Stimulated activated CD8-positive, alpha-beta memory T cell treated with anti-CD3 and anti-CD28 coated beads, Interleukin-15, amount 100 ng/mL, for 24 hours (primary cell): Measurements from ENCODE around the gene ADCY2.

Source experiments
- DNase-seq: peaks from one replicate; pipeline ENCODE4 v3.0.0-alpha.2; 2020; ENCODE audit warnings: low read depth

Gene ADCY2

DNA sequence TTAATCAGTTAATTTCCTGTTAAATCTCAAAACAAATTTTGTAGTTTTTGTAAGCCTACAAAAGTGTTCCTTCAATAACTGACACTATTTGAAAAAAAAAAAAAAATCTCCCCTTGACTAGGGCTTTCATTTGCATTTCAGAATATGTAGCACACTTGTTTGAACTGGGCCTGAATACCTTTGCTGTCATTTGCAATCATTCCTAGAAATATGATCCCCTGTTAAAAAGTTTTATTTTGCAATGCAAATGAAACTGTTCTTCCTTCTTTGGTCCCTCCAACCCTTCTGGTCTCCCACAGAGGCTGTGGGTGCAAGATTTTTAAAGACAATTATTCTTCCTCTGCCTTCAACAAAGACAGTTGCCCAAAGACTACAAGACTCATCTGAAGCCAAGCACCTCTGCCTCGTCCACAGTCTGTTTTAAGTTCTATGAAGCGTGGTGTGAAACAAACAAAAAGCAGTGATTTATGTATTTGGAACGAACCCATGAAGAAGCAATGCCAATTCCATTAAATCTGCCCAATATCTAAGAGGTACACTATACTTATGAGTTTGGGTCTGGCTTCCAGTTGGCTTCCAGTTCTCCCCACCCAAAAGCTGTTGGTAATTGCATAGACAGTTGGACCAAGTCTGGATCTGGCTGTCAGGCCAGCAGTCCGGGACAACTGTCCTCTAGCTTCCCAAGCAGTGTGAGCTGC is 388.9 kb downstream of the ADCY2 start:
- DNase-seq, result no peak

DNA sequence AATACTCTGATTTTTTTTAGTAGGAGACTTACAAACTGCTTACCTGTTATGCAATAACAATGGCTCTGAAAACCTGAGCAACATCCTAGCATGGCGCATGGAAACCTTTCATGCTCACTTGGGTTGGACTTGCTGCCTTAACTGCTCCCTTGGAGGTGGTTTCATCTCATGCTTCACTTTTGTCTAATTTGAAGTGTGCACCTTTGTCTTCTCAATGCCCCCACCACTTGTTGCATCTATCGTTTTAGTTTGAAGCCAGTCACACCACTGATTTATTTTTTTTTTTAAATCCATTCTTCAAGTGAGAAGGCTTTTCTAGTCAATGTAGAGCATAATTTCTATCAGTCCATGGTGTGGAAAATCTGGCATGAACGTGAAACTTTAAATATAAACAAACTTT is 391.8 kb downstream of the ADCY2 start:
- no peak for DNase-seq

DNA sequence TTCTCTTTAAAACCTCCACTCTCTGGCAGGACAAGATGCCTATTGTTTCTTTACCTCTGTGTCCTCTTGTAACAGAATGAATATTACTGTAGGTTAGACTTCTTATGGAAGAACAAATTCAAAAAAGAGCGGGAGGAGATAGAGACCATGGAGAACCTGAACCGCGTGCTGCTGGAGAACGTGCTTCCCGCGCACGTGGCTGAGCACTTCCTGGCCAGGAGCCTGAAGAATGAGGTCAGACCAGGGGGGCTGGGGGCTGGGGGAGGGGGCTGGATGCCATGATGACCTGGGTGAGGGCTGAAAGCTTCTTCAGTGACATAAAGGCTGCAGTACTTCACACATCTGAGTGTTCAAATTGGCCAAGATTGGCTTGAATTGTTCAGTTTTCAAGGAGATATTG is 393.6 kb downstream of the ADCY2 start:
- DNase-seq, result no peak

DNA sequence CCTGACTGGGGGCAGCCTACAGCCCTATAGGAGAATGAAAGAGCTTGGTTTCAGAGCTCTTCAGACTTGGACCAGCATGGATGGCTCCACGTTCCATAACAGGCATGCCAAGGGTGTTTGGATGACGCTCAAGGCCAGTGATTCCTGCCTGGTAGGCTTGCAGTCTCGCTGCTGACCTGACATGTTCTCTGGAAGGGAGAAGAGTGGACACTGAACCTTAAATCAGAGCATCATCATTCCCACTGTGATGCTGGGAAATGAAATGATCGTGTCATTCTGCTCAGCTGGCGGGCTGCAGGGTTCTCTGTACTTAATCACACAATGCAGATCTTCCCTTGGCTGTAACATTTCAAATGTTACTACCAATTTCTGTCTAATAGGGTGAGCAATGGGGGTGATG is 398.0 kb downstream of the ADCY2 start:
- no peak for DNase-seq

DNA sequence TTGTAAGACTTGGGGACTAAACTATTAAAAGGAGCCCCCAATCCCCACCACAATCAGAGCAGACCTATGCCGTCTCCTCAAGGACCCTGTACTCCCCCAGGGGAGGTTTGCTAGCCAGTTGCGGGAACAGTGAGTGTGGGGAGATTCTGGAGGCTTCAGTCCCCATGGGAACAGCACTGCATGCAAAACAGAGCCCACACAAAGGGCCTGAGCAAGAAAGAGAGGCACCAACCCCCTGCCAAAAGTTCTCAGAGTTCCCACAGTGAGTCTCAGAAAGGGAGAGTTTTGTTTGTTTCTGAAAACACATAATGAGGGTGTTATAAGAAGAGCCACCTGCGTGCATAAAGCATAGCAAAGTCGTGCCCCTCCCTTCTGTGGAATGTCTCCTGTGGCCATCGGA is 398.4 kb downstream of the ADCY2 start:
- DNase-seq, result no peak

DNA sequence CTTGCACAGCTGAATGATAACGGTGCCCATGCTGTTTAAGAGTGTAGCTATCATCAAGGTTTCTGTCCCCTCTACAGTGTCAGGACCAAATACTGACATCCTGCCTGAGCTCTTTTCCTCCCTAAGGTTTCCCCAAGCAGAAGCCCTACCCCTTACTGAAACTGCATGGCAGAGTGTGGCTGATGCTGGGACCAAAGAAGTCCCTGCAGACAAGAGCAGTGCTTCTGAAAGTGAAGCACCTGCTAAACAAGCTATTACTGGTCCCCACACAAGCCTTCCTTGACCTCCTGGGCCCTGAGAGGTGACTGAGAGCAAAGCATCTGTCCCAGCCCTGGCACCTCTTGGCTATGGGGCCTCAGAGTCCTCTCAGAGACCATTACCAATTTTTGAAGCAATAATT is 398.9 kb downstream of the ADCY2 start:
- no peak for DNase-seq

DNA sequence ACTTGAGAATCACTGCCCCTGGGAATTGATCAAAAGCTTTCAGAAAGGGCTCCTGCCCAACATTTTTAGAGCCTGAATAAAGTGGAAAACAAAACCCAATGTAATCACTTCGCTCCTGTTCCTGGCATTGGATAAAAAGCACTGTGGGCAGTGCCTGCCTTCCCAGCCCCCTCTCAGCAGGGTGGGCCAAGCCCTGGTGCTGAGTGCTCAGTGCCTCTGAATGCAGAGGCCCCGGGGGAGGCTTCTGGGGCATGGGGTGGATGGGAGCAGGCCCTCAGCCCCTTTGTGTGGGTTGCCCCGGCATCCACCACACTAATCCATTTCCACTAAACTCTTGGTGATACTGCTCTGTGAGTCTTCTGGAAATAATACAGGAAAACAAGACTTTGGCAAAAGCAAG is 399.4 kb downstream of the ADCY2 start:
- DNase-seq, result no peak

DNA sequence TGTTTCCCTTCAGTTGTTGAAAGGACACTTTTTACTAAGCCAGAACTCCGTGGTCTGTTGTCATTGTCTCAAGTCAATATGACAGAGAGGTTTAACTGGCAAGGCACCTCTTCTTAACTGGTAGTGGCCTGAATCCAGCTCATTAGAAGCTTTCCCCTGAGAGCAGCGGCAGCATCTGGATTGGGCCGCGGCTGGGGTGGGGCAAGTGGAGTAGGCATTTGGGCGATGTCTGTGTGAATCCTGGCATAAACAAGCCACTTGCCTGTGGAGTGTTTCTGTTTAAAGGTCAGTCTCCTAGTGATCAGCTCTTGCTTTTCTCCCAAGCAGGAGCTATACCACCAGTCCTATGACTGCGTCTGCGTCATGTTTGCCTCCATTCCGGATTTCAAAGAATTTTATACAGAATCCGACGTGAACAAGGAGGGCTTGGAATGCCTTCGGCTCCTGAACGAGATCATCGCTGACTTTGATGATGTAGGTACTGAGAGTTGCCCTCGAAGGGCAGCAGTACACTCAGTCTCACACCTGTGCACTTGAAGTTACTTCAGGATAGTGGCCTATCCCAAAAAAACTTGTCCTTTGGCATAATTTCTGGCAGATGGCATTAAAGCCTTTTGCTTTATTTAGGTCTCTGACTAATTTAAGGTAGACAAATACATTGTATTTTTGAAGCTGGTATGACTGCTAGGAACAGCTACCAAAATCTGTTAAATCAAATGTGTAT is 406.1 kb downstream of the ADCY2 start:
- DNase-seq, result no peak

DNA sequence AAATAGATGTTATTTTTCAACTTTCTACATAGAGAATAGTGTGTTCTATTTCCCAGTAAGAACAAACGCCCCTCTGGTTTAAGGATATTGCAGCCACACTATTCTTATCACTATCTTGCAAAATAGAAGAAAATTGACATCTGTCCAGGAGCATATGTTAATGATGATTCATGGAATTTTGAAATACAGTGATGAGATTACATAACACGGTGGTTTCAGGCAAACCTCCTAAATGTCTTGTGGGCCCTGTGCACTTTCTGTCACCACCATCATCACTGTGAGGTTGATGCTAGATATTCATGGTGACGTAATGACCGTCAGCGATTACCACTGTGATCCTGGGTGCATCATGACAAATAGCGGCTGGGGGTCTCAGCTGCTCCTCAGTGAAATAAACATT is 406.9 kb downstream of the ADCY2 start:
- no peak for DNase-seq

DNA sequence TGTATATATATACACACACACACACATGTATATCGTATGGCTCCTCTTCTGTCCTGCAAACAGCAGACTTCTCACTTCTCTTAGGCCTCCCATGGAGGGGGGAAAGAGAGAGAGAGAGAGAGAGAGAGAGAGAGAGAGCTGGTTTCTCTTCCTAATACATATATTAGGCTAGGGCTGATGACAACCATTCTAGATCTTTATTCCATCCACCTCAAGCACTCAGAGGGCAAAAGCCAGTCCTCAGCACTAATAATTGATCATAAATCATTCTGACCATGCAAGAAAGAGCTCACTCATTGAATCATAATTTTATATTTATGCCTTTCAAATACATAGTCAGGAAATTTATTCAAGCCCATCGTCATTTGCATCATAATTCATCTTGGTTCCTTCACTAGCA is 408.0 kb downstream of the ADCY2 start:
- no peak for DNase-seq

DNA sequence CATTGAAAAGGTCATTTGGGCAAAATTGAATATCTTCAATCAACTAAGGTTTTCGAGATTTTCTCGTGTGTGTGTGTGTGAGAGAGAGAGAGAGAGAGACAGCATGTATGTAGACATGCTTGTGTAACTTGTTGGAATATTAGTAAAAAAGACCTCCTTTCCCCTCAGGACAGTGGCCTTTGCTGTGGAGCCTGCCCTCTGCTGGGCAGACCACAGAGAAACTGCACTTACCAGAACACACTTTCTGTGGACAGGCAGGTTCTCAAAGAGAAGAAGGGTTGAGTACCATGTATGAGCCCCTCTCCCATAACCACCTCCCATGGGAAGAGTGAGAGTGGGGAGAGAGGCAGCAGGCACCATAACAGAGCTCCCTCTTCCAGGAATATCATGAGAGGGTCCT is 409.4 kb downstream of the ADCY2 start:
- DNase-seq, result no peak

DNA sequence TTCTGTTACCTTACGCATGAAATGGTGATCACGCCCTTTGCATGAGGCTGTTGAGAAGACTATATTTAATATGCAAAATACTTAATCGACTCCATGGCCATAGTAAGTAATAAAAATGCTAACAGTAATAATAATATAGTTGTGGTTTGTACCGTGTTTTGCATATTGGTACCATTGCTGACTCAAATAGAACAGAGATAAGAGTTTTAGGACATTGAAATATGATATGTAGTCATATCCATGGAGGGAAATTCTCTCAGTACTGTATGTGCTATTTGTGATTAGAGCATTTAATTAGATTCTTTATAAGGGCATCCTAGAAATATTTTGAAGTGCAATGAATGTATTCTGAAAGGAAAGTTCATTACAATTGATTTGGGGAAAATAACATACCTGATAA is 413.1 kb downstream of the ADCY2 start:
- no peak for DNase-seq

DNA sequence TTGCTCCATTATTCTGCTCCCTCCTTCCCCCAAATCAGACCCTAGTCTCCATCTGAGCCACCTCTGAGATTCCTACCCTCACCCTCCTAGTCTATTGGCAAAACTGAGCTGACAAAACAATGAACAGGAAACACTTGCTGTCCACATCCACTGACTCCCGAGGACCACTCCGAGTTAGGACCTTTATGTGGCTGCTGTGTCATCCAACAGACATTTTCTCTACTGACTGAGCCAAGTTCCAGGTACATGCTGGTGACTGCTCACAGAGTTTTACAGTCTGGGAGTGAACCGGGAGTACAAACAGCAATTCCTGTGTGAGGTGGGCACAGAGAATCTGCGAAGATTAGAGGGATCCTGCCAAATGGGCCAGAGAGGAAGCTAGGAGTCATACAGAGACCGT is 415.8 kb downstream of the ADCY2 start:
- DNase-seq, result no peak

DNA sequence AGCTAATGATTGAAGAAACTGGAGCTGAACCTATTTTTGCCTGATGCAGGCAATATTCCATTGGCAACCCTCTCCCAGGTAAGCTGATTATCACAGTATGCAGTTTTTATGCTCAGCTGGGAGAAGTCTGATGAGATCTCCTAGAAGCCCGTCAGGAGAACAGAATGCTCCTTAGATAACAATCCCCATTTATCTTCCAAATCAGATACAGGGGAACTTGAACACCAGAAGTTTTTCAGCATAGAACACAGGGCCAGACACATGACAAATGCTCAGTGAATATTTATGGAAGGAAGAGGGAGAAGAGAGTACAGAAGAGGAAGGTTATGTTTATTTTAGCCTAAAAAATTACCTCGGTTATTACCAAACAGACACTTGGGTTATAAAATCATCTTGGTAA is 417.1 kb downstream of the ADCY2 start:
- no peak for DNase-seq

DNA sequence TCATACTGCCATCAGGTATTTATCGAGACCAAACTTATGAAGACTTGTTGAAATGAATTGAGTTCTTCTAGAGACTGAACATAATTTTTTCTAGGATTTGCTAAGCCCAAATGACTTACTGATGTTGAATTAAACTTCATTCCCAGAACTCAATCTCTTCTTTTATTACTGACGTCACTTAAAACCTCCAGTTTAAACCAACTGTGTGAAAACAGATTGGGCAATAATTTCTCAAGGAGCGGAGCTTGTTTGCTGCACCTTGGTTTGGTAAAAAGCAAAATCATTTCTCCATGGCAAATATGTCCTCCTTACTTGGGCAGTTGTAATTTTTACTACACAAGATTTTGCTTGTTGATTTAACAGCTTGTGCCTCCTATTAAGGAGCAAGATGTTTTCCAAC is 417.6 kb downstream of the ADCY2 start:
- no peak for DNase-seq

DNA sequence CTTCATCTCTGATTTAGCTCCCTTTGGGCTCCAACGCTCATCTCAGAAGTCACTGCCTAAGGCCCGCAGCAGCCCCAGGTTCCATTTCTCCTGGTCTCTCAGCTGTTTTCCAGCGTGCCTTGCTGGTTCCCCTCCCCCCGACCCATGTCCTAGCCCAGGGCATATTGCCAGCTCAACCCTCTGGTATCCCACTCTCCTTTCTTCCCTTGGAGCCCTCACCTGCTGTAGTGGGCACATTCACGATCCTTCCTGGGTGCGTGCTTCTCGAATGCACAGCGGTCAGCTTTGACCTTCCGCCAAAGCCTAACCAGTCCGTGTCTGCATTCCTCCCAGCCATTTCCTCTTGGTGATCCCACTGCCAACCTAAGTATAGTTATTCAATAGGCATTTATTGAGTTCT is 418.9 kb downstream of the ADCY2 start:
- no peak for DNase-seq

DNA sequence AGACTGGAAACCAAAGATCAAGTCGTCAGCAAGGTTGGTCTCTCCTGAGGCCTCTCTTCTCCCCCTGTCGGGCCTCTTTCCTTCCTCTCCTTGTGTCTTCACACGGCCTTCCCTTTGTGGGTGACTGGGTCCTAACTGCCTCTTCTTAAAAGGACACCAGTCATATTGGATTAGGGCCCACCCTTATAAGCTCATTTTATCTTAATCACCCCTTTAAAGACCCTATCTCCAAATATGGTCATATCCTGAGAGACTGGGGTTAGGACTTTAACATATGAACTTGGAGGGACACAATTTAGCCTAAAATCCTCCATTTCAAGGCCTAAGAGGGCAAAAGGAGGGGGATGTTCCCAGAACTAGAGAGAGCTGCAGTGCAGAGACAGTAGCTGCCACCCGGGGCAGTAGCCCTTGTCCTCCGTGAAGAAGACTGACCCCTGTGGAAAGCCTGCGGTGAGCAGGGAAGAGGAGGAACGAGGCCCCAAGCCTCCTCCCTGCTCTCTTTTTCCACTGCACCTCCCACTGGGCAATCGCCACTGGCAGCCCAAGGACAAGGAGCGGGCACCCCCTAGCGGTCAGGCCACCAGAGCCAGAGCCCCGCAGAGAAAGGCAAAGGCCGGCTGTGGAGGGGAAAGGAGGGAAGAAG is 420.1 kb downstream of the ADCY2 start:
- DNase-seq, result peak; percentile 40

DNA sequence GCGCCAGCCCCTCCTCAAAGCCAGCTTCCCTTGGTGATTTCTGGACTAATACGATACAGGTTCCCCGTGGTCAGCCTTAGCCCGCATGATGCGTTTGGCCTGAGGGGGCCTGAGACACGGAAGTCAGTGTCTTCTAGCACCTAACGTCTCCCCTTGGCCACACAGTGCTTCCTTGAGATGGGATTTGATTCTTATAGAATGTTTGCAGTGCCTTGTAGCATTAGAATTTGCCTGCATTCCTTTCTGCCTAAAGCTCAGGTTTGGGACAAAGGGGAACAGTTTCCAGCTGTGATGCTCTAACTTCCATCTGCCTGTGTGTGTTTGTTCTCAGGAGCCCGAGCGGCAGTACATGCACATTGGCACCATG is 420.6 kb downstream of the ADCY2 start:
- DNase-seq, result no peak

DNA sequence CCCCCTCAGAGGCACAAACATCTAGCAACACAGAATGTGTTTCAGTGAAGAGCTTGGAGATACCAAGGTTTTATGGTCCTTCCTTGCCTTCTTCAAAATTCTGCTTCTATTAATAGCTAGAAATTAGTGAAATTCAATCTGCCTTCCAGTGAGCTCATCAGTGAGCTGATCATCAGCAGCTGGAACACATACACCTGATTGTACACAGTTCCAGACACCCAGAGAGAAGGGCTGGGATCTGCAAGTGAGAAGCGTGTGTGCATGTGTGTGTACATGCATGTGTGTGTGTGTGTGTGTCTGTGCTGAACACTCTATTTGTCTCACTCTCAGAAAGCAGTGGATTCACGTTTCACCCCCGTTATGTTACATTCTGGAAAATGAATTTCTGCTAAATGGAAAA is 426.5 kb downstream of the ADCY2 start:
- DNase-seq, result no peak

DNA sequence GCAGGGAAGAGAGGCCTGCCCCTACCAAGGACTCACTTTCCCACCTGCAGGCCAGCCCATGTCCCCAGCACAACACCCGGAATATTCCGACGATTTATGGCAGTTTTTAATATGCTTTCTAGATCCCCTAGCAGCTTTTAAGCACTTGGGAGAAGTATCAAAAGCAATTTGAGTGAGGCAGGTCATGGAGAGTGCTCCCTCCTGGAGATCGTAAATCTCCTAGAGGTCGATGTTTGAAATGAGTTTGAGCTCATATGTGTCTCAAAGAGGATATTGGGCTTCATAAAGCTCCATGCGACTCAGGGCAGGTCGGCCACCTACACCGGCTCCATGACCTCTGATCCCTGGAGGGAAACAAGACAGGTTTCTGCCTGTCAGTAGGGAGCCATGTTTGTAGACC is 427.7 kb downstream of the ADCY2 start:
- DNase-seq, result no peak

DNA sequence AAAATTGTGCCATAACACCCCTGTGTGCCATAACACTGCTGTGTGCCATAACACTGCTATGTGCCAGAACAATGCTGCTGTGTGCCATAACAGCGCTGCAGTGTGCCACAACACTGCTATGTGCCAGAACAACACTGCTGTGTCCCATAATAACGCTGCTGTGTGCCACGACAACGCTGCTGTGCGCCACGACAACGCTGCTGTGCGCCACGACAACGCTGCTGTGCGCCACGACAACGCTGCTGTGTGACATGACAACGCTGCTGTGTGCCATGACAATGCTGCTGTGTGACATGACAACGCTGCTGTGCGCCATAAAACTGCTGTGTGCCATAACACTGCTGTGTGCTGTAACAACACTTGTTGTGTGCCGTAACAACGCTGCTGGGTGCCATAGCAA is 429.1 kb downstream of the ADCY2 start:
- DNase-seq, result no peak

DNA sequence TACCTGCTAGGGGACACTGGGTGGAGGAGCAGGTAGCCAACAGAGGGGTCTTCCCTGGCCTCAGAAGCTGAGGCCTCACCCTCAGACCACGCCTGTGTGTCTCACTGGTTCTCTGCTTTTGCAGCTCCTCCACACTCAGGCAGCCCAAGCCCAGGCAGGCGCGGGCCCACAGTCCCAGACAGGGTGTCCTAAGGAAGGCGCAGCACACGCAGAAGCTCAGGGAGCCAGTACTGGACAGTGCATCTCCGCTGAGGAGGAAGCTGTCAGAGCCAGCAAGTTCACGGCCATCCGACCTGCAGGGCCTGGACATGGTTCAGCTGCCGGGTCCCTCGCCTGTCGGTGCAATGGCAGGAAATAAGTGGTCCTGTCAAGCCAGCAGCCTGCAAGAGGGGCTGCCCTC is 429.7 kb downstream of the ADCY2 start:
- no peak for DNase-seq

DNA sequence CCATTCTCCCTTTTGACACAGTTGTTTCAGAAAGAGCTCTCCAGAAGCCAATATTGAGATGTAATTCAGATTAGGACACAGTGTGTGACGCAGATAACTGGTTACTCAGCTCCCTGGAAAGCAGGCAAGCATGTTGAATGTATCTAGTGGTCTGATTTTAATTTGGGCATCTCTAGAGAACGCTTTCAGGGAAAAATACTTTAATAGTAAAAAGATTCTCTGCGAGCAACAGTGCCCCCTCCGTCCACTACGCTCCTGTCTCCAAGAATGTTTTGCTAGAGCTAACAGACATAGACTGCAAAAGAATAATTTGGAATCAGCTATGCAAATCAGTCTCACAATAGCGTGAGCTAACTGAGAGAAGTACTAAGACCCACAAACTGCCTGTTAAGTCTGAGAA is 431.7 kb downstream of the ADCY2 start:
- DNase-seq, result no peak

DNA sequence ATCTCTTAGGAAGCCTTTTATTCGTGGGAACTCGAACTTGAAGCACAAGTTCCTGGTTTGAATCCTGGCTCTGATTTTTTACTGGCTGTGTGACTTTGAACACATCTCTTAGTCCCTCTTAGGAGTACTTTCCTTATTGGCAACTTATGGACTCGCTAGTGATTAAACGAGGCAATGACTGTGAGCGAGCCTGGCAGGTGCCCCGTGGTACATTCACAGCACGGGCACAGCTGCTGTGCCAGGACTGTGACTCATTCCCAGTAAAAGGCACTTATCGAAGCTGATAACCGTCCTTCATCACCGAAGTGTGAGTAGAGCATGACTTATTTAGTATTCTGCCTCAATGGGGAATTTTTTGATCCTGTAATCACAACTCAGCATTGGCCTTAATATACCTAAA is 432.3 kb downstream of the ADCY2 start:
- no peak for DNase-seq
